Measurements from ENCODE around the gene GRIK2. TPM values are rescaled to one million over a fixed set of nuclear protein-coding genes. Genes with fewer than 3 reads are reported as not detected.

Gene GRIK2
- total RNA-seq, 1 experiment from 2014 or later, result 6.6 TPM

DNA sequence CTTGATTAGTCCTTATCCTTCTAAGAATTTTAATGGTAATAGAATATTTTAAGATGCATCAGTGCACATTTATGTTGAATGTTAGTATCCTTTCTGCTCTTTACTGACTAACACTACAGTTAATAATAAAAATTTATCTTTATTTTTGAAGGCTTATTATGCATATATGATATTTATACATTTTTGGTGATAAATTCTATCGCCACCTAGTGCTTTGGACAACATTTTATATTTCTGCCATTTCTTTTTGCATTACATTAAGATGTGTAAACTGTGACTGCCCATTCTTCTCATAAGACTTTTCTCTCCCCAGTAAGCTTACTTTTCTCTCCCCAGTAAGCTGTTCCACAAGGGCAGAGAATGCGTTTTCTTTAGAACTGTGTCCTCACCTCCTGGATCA is 252.3 kb downstream of the GRIK2 start:
- no peak for ATAC-seq
- Histone ChIP-seq H3K9me3 (ENCODE audit: control insufficient read depth, insufficient read depth, low read depth, low read length) (no peaks in the 10 kb centered on the region), H3K27me3 (ENCODE audit: control insufficient read depth, insufficient read depth, low read length) (no peaks in the 10 kb centered on the region), H3K36me3 (ENCODE audit: control insufficient read depth, insufficient read depth, low read length) (no peaks in the 10 kb centered on the region), H3K4me1 (ENCODE audit: control insufficient read depth, insufficient read depth, low read length) (no peaks in the 10 kb centered on the region), H3K4me3 (ENCODE audit: low read depth in 2 of 2, low read length in 2 of 2) (no peak overlapping the region), H3K27ac (ENCODE audit: low read length) (no peak overlapping the region)
- ChIA-PET POLR2A (no interaction called here), CTCF (no interaction called here)
- in situ Hi-C loops (cut with HindIII; ENCODE audit: low pct_unique_long_range_greater_than_20kb, low sequenced_read_pairs), result no loop called here
- BruUV-seq (replicated peaks), result no TSS peak
- DNase-seq (ENCODE audit: low read depth, low spot score), result no peak
- TF ChIP-seq, protein P1, sequence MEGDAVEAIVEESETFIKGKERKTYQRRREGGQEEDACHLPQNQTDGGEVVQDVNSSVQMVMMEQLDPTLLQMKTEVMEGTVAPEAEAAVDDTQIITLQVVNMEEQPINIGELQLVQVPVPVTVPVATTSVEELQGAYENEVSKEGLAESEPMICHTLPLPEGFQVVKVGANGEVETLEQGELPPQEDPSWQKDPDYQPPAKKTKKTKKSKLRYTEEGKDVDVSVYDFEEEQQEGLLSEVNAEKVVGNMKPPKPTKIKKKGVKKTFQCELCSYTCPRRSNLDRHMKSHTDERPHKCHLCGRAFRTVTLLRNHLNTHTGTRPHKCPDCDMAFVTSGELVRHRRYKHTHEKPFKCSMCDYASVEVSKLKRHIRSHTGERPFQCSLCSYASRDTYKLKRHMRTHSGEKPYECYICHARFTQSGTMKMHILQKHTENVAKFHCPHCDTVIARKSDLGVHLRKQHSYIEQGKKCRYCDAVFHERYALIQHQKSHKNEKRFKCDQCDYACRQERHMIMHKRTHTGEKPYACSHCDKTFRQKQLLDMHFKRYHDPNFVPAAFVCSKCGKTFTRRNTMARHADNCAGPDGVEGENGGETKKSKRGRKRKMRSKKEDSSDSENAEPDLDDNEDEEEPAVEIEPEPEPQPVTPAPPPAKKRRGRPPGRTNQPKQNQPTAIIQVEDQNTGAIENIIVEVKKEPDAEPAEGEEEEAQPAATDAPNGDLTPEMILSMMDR (IDR thresholded peaks at IDR 0.05), result no peak; the same call in 1 of the 2 replicates
- TF ChIP-seq POLR2AphosphoS5 (IDR thresholded peaks at IDR 0.05; ENCODE audit: low read depth, low read length) (no peak), TCF7L2 (IDR thresholded peaks at IDR 0.05; ENCODE audit: low read depth, low read length) (no peak)
- TF ChIP-seq, protein P2, sequence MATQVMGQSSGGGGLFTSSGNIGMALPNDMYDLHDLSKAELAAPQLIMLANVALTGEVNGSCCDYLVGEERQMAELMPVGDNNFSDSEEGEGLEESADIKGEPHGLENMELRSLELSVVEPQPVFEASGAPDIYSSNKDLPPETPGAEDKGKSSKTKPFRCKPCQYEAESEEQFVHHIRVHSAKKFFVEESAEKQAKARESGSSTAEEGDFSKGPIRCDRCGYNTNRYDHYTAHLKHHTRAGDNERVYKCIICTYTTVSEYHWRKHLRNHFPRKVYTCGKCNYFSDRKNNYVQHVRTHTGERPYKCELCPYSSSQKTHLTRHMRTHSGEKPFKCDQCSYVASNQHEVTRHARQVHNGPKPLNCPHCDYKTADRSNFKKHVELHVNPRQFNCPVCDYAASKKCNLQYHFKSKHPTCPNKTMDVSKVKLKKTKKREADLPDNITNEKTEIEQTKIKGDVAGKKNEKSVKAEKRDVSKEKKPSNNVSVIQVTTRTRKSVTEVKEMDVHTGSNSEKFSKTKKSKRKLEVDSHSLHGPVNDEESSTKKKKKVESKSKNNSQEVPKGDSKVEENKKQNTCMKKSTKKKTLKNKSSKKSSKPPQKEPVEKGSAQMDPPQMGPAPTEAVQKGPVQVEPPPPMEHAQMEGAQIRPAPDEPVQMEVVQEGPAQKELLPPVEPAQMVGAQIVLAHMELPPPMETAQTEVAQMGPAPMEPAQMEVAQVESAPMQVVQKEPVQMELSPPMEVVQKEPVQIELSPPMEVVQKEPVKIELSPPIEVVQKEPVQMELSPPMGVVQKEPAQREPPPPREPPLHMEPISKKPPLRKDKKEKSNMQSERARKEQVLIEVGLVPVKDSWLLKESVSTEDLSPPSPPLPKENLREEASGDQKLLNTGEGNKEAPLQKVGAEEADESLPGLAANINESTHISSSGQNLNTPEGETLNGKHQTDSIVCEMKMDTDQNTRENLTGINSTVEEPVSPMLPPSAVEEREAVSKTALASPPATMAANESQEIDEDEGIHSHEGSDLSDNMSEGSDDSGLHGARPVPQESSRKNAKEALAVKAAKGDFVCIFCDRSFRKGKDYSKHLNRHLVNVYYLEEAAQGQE (IDR thresholded peaks at IDR 0.05; ENCODE audit: insufficient read depth in 1 of 2, low read depth in 2 of 2, low read length in 1 of 2), result no peak
- intact Hi-C loops (cut with micrococcal nuclease; ENCODE audit: unreplicated experiment), result no loop called here

DNA sequence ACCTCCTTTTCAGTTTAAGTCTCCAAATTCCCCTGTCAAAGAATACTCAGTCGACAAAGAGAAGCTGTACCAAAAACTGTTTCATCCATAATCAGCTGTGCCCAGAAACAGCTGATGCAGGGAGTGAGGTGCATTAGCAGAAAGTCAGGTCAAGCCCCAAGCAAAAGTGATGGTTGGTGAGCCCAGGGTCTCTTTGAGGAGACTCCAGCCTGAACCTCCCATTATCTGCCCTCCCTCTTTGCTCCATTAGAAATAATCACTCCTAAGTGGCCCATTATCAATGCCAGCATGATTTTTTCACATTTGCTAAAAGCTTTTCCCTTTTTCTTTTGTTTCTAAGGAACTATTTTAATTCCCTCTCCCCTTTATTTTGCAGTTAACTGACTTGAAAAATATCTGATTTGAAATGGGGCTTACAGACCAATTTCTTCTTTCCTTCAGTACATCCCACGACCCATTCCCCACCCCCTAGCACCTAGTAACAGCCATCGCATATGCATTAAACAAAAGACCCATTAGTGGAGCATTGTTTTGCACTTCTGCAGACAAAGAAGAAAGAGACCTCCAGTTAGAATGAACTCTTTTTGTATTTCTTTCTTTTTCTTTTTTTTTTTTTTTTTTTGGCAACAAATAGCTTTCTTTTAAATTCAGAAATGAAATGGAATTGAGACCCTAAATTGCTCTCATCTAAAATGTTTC is 257.0 kb downstream of the GRIK2 start:
- ATAC-seq (no peak), DNase-seq (ENCODE audit: low read depth, low spot score) (no peak)
- ChIA-PET POLR2A (no interaction called here), CTCF (no interaction called here)
- Histone ChIP-seq H3K27ac (ENCODE audit: low read length) (no peak overlapping the region), H3K27me3 (ENCODE audit: control insufficient read depth, insufficient read depth, low read length) (no peaks in the 10 kb centered on the region), H3K4me3 (ENCODE audit: low read depth in 2 of 2, low read length in 2 of 2) (no peak overlapping the region), H3K36me3 (ENCODE audit: control insufficient read depth, insufficient read depth, low read length) (no peaks in the 10 kb centered on the region), H3K9me3 (ENCODE audit: control insufficient read depth, insufficient read depth, low read depth, low read length) (no peaks in the 10 kb centered on the region), H3K4me1 (ENCODE audit: control insufficient read depth, insufficient read depth, low read length) (no peaks in the 10 kb centered on the region)
- intact Hi-C loops (cut with micrococcal nuclease; ENCODE audit: unreplicated experiment) (no loop called here), in situ Hi-C loops (cut with HindIII; ENCODE audit: low pct_unique_long_range_greater_than_20kb, low sequenced_read_pairs) (no loop called here)
- TF ChIP-seq POLR2AphosphoS5 (IDR thresholded peaks at IDR 0.05; ENCODE audit: low read depth, low read length) (no peak), TCF7L2 (IDR thresholded peaks at IDR 0.05; ENCODE audit: low read depth, low read length) (no peak), SIN3A (IDR thresholded peaks at IDR 0.05; ENCODE audit: borderline replicate concordance, insufficient read depth, low read depth, low read length) (no peak)
- TF ChIP-seq, protein P1 (IDR thresholded peaks at IDR 0.05), result no peak
- TF ChIP-seq, protein P2 (IDR thresholded peaks at IDR 0.05; ENCODE audit: insufficient read depth in 1 of 2, low read depth in 2 of 2, low read length in 1 of 2), result no peak
- BruUV-seq (replicated peaks), result no TSS peak
